SIG-M5 (cell line): ENCODE results near the gene KNSTRN.

ENCODE experiments used
- DNase-seq: peaks from one replicate; lab custom pipeline; 2025; lab: John Stamatoyannopoulos, UW

The KNSTRN gene

GRCh38 chr15:40345867-40346578 is 36.5 kb upstream of the KNSTRN start:
- no peak for DNase-seq

- DNase-seq = no peak
Measured at GRCh38 chr15:40346579-40347558, 35.7 kb upstream of the KNSTRN start.

GRCh38 chr15:40347559-40348473 is 34.7 kb upstream of the KNSTRN start:
- DNase-seq = no peak

- no peak for DNase-seq
Measured at GRCh38 chr15:40348474-40348870, 34.0 kb upstream of the KNSTRN start.

- no peak for DNase-seq
Measured at GRCh38 chr15:40349163-40349562, 33.4 kb upstream of the KNSTRN start.

GRCh38 chr15:40352281-40352901 is 30.1 kb upstream of the KNSTRN start:
- no peak for DNase-seq

GRCh38 chr15:40353697-40354096 is 28.8 kb upstream of the KNSTRN start:
- DNase-seq = no peak

- DNase-seq = no peak
Measured at GRCh38 chr15:40354408-40355171, 27.9 kb upstream of the KNSTRN start.

GRCh38 chr15:40355976-40356585 is 26.4 kb upstream of the KNSTRN start:
- no peak for DNase-seq

GRCh38 chr15:40357246-40357645 is 25.3 kb upstream of the KNSTRN start:
- no peak for DNase-seq

- no peak for DNase-seq
Measured at GRCh38 chr15:40357723-40358470, 24.6 kb upstream of the KNSTRN start, which contains the start of gene DISP2. Gene DISP2 (plus strand): TSS chr15:40358219. CDS start chr15:40358322, 103 bp downstream.

GRCh38 chr15:40358471-40359353 is 23.8 kb upstream of the KNSTRN start:
- no peak for DNase-seq

- no peak for DNase-seq
Measured at GRCh38 chr15:40360015-40360414, 22.5 kb upstream of the KNSTRN start.

GRCh38 chr15:40361640-40362039 is 20.9 kb upstream of the KNSTRN start:
- DNase-seq = no peak

- no peak for DNase-seq
Measured at GRCh38 chr15:40363611-40364010, 18.9 kb upstream of the KNSTRN start.

- DNase-seq = no peak
Measured at GRCh38 chr15:40364251-40364650, 18.3 kb upstream of the KNSTRN start.

- no peak for DNase-seq
Measured at GRCh38 chr15:40365016-40365415, 17.5 kb upstream of the KNSTRN start.
